KBM-7 (cell line): ENCODE measurements around the gene GDPD3.
A peak's percentile ranks its signal among the peaks of the same experiment; 100 is the strongest.

Source experiments
- DNase-seq: peaks from one replicate; pipeline ENCODE4 v3.0.0-alpha.2; 2015
- in situ Hi-C: fragments of 300-500 bp; cut with MboI; formaldehyde crosslinking; loops from 2 replicates; pipeline ENCODE4 v1.14.3; 2020; ENCODE audit warnings: low sequenced_read_pairs, low pct_unique_long_range_greater_than_20kb, mixed read lengths

Gene GDPD3

DNA sequence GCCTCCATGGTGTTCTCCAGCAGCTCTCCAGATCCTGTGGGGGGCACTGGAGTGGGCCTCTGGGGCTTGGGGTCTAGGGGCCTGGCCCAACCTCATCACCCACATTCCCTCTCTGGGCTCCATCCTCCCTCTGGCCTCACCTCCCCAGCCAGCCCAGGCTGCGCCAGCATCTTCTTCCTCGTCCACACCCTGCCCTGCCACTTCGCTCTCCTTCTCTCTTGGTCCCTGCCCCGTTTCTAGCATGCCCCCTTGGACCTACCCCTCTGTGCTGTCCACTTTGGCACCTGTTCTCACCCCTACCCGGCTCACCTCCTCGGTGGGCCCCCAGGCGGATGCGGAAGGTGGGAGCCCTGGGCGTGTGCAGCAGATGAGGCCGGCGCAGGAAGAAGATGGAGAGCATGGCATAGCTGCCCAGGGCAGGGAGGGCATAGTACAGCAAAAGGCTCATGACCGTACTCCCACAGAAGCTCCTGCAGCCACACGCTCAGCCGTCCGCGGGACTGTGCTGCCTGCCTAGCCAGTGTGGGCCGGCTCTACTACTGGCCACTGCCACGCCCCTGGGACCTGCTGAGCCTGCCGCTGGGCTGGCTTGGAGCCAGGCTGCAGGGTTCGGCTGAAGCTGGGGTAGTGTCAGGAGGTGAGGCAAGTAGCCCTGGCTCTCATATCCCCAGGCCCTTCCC is at the start of gene GDPD3:
Gene GDPD3 (minus strand): TSS at position 507 of the 680 bp plus-strand sequence. CDS start 59 bp downstream, at position 448.
- in situ Hi-C loops: no loop called here
- no peak for DNase-seq

DNA sequence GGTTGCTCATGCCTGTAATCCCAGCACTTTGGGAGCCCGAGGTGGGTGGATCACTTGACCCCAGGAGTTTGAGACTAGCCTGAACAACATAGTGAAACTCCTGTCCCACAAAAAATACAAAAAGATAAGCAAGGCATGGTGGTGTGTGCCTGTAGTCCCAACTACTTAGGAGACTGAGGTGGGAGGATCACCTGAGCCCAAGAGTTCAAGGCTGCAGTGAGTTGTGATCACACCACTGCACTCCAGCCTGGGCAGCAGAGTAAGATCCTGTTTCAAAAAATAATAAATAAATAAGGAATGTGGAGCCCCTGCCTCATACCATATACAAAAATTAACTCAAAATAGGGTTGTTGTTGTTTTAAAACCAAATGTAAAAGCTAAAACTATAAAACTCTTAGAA is 43.9 kb upstream of the GDPD3 start:
- no peak for DNase-seq
- in situ Hi-C loops: no loop called here

DNA sequence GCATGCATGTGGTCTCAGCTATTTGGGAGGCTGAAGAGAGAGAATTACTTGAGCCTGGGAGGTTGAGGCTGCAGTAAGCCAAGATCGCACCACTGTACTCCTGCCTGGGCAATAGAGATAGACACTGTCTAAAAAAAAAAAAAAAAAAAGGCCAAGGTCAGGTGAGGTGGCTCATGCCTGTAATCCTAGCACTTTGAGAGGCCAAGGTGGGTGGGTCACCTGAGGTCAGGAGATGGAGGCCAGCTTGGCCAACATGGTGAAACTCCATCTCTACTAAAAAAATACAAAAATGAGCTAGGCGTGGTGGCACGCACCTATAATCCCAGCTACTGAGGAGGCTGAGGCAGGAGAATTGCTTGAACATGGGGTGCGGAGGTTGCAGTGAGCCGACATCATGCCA is 41.9 kb upstream of the GDPD3 start:
- in situ Hi-C loops: no loop called here
- DNase-seq: no peak

DNA sequence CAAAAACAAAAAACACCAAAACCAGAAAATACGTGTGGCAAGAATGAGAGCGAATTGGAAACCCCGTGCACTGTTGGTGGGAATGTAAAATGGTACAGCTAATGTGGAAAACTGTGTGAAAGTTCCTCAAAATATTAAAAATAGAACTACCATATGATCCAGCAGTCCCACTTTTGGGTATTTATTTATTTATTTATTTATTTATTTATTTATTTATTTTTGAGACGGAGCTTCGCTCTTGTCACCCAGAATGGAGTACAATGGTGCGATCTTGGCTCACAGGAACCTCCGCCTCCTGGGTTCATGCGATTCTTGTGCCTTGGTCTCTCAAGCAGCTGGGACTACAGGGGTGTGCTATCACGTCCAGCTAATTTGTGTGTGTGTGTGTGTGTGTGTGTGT is 39.2 kb upstream of the GDPD3 start:
- no peak for DNase-seq
- in situ Hi-C loops: no loop called here

GRCh38 chr16:30151091-30151490 is 37.8 kb upstream of the GDPD3 start:
- in situ Hi-C loops: no loop called here
- DNase-seq: no peak

DNA sequence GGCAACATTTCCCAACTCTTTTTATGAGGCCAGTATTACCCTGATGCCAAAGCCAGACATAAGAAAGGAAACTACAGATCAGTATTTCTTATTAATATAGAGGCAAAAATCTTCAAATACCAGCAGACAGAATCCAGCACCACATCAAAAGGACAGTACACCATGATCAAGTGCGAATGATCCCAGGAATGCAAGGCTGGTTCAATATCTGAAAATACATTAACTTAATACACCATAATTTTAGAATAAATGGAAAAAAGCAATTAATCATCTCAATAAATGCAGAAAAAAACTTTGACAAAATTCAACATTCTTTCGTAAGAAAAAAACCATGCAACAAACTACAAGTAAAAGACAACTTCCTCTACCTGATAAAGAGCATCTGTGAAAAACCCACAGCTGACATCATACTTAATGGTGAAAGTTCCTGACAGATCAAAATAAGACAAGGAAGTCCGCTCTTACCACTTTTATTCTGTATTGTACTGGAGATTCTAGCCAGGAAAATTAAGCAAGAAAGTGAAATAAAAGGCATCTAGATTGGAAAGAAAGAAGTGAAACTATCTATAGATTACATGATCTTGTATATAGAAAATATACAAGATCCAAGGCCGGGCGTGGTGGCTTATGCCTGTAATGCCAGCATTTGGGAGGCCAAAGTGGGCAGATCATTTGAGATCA is 36.1 kb upstream of the GDPD3 start:
- in situ Hi-C loops: no loop called here
- DNase-seq: no peak

DNA sequence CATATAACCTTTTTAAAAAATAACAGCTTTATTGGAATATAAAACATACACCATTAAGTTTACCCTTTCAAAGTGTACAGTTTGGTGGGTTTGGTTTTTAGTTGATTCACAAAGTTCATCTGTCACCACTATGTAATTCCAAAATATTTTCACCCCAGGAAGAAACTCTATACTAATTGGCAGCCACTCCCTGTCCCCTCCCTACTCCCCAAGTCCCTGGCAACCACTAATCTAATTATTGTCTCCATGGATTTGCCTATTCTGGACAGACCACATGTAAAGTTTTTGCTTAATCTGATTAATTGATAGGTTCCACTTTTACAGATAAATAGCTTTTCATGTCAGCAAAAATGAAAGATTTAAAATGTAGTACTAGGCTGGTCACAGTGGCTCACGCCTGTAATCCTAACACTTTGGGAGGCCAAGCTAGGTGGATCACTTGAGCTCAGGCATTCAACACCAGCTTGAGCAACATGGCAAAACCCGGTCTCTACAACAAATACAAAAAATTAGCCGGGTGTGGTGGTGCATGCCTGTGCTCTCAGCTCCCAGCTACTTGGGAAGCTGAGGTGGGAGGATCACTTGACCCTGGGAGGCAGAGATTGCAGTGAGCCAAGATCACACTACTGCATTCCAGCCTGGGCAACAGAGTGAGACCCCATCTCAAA is 34.6 kb upstream of the GDPD3 start:
- no peak for DNase-seq
- in situ Hi-C loops: no loop called here

DNA sequence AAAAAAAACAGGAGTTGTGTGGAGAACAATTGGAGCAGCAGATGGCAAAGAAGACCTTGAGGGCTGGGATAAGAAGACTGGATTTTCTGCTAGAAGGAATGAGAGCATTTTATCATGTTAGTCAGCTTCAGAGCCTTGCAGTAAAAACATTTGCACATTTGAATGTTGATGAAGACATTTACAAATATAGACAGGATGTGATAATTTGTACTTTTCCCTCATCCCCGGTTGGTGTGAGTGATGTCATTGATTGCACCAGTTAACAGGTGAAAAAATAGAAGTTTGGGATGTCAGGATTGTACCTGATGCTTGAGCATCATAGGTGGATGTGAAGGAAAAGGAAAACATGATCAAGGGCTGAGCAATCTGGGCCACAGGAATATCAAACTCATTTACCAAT is 32.3 kb upstream of the GDPD3 start:
- in situ Hi-C loops: no loop called here
- no peak for DNase-seq

GRCh38 chr16:30144917-30145316 is 31.6 kb upstream of the GDPD3 start:
- no peak for DNase-seq
- in situ Hi-C loops: no loop called here

- in situ Hi-C loops: no loop called here
- no peak for DNase-seq
These were observed 30.7 kb upstream of the GDPD3 start for GRCh38 chr16:30144017-30144416.

GRCh38 chr16:30143347-30143702 is 30.0 kb upstream of the GDPD3 start:
- DNase-seq: no peak
- in situ Hi-C loops: no loop called here

GRCh38 chr16:30142672-30143346 is 29.5 kb upstream of the GDPD3 start:
- in situ Hi-C loops: no loop called here
- DNase-seq: peak; percentile 63

DNA sequence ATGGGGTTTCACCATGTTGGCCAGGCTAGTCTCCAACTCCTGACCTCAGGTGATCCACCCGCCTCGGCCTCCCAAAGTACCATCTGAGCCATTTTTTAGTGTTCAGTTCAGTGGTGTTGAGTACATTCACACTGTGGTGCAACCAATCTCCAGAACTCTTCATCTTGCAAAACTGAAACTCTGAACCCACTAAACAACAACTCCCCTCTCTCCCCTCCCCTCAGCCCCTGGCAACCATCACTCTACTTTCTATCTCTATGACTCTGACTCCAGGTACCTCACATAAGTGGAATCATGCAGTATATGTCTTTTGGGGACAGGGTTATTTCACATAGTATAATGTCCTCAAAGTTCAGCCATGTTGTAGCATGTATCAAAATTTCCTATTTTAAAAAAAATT is 28.4 kb upstream of the GDPD3 start:
- in situ Hi-C loops: no loop called here
- no peak for DNase-seq

DNA sequence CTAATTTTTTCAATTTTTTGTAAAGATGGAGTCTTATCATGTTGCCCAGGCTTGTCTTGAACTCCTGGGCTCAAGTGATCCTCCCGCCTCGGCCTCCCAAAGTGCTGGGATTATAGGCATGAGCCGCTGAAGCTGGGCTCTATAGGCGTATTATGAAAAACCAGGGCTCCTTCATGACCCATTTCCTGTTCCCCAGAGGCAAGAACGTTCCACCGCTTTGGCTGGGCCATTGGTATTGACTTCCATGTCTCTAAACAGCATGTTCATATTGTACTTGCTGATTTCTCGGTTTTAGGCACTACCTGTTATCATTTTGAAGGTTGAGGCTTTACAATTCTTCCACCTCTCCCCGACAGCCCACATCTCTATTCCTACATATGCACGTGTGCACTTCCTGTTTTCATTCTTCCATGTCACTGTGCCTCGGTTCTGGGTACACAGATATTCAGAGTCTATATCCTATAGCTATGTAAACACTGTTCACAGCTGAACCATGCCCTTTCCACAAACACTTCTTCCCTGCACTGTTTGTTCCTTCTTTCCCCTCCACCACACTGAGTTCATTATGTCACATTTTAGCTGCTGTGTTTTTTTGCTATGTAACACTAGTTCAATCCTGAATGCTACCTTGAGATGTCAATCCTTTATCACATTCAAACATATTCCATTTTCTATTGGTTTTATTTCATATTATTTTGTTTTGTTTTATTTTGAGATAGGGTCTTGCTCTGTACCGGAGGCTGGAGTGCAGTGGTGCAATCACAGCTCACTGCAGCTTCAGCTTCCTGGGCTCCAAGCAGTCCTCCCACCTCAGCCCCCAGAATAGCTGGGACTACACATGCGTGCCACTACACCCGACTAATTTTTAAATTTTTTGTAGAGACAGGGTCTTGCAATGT is 26.5 kb upstream of the GDPD3 start:
- DNase-seq: peak; percentile 46
- in situ Hi-C loops: no loop called here

- in situ Hi-C loops: no loop called here
- no peak for DNase-seq
These were observed 24.6 kb upstream of the GDPD3 start for GRCh38 chr16:30137897-30138296.

DNA sequence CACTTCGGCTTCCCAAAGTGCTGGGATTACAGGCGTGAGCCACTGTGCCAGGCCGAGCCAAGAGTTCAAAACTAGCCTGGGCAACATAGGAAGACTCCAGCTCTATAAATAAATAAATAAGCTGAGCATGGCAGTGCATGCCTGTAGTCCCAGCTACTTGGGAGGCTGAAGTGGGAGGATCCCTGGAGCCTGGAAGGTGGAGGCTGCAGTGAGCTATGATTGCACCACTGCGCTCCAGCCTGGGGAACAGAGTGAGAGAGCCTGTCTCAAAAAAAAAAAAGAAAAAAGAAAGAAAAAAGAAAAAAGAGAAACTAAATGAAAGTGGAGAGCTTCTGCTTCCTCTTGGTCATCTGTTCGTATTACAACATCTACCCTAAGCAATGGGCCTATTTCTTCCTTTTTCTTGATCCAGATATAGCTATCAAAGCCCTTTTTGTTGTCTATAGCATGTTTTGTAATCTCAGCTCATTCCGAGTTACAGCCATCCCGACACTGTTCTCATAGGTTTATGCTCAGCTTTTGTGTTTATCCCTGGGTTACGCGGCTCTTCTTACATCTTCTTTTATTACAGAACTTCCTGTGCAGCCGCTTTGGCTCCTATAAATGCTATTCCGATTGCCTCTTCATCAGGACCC is 23.8 kb upstream of the GDPD3 start:
- in situ Hi-C loops: no loop called here
- DNase-seq: no peak

- no peak for DNase-seq
- in situ Hi-C loops: no loop called here
These were observed 19.3 kb upstream of the GDPD3 start for GRCh38 chr16:30132591-30132990.

GRCh38 chr16:30131869-30132475 is 18.6 kb upstream of the GDPD3 start:
- DNase-seq: no peak
- in situ Hi-C loops: no loop called here
